NOMO-1 treated with DMSO at 0.1 percent for 48 hours (cell line): Measurements from ENCODE around the gene LDLRAD2.

ENCODE experiments used
- DNase-seq: peaks from one replicate; lab custom pipeline; 2025; ENCODE audit not compliant: unreplicated experiment; lab: John Stamatoyannopoulos, UW

Gene LDLRAD2

DNA sequence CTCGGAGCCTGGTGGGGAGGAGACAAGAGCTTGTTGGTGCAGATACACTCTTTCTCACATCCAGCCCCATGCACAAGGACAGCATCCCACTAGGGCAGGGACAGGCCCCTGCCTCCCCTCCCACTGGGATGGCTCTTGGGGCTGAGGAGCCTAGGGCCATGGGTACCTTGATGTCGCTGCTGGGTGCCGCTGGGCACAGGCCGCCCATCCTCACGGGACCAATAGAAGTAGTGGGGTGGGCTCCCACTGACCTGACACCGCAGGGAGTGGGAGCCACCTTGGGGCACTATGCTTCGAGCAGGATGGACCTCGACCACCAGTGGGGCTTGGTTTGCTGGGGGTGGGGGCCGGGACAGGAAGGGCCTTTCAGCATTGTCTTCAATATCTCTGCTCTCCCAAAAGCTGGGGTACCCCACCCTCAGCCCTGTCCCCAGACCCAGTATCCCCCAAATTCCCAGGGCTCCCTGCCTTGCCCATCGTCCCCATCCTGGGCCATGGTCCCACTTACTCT is 47.7 kb downstream of the LDLRAD2 start:
- no peak for DNase-seq

DNA sequence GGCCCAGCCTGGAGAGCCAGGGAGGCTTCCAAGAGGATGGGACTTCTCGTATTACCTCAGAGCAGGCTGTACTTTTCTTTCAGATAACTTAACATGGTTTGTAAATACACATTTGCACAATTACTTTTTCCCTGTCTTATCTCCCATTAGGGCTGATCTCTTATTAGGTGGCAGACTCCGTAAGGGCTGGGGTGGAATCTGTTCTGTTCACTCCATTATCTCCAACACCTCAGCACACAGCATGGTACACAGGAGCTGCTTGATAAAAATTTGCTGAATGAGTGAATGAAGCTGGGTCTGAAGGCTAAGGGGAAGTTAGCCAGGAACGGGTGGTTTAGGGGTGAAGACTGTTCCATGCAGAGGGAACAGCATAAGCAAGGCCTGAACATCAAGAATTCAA is 48.9 kb downstream of the LDLRAD2 start:
- no peak for DNase-seq

DNA sequence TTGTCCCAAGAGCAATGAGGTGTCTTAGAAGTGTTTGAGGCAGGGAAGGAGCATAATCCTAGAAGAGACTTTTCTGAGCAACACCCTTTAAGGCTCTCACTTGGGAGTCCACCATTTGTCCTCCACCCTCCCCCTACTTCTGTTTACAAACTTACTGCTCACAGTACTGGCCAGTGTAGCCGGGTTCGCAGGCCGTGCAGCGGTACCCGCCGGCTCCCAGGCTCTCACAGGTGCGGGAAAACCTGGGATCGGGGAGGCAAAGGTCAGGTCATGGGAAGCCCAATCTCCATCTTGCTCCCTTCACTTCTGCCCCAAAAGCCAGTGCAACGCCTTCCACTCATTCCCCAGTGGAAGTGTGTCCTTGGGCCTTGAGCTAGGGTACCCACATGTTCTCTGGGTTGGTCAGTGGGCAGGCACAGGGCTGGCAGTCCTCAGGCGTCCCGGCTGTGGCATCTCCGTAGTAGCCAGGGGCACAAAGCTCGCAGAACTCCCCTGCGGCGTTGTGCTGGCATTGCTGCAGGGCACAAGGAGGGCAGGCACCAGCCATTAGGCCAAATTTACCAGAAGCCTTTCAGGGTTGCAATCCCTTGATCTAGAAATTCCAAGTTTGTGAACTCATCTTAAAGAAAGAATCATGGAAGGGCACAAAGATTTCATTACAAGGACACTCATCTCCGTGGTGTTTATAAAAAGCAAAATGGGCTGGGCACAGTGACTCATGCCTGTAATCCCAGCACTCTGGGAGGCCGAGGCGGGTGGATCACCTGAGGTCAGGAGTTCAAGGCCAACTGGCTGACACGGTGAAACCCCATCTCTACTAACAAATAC is 49.8 kb downstream of the LDLRAD2 start:
- DNase-seq: no peak

DNA sequence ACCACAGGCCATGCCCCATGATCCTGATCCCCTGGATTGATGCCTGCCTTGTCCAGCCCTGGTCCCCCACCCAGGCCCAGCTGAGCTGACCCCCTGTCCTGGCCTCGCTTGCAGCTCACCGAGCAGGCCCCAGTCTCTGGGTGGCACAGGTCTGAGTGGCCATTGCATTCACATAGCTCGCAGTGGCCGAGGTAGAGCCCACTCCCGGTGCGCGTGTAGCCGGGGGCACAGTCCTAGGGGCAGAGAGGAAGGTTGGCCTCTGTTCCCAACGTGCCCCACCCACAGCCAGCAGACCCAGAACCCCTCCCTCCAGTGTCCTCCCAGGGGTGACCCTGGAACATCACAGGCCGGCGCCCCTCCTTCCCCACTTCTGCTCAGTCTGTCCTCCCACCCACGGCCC is 51.9 kb downstream of the LDLRAD2 start:
- DNase-seq: no peak

DNA sequence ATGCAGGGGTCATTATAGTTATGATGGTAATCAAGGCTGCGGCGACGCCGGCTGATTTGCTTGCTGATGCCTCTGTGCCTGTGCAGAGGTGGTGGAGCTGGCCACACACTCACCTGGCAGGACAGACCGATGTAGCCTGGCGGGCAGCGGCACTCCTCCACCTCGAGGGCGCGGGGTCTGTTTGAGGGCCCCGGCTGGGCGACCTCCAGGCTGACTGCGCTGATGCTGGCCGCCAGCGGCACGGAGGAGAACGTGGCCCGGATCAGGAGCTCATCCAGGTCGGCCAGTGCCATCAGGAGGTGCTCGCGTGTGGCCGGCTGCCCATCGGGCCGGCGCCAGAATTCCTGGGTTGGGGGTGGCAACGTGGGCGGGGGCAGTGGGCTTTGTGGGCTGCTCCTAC is 52.7 kb downstream of the LDLRAD2 start:
- DNase-seq: no peak

DNA sequence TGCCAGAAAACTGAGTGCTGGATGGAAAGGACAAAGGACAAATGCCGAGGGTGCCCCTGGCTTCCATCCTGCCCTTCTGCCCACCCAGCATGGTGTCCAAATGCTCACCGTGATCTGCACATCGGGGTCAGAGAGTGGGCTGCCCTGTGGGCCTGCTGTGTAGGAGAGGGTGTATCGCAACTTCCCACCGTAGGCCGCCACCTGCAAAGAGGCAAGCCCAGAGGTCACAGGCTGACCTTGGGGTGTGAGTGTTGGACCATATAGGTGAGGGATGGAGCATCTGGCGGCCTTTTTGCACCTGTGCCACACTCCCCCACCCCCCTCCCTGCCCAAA is 53.5 kb downstream of the LDLRAD2 start:
- DNase-seq: no peak

DNA sequence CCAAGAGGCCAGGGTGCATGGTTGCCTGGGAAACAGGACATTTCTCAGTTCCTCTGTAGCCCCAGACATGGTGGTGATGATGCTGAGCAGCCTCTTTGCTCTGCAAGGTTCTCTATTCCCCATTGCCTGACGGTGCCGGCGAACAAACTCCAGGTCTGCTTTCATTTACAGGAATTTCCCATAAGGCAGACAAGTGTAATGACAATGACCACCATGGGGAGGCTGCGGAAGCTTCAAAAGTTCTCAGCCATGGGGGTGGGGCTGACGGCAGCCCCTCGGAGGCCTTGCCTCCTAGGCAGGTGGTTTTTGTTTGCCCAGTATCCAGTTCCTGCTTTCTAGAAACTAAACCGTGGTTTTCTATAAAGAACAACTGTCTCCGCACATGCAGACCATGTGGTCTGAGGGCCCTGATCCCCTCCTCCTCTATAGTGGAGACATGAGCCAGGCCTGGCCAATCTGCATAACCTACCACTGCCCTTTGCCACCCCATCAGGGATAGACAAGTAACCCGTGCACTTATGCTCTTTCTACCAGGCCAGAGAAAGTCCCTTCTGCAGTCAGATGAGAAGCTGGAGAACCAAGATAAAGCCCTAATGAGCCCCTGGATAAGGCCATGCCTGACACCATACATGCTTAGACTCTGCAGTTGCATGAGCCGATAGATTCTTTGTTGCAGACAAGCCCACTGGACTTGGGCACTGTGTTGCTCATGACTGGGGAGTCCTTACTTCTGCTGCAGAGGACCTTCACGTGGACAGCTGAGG is 54.1 kb downstream of the LDLRAD2 start:
- DNase-seq: peak; percentile 49

DNA sequence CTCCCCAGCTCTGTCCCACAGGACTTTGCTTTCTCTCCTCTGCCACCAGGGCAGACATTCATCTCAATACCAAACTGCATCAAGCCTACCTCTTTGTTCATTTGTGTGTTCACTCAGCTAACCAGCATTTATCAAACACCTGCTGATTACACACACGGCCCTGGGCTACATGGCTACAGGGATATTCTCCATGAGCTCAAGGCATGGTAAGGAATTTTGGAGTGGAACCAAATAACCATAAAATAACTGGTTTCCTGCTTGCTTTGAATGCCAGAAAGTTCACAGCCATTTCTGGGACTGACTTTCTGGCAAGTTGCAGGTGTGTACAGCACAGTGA is 54.6 kb downstream of the LDLRAD2 start:
- DNase-seq: no peak

DNA sequence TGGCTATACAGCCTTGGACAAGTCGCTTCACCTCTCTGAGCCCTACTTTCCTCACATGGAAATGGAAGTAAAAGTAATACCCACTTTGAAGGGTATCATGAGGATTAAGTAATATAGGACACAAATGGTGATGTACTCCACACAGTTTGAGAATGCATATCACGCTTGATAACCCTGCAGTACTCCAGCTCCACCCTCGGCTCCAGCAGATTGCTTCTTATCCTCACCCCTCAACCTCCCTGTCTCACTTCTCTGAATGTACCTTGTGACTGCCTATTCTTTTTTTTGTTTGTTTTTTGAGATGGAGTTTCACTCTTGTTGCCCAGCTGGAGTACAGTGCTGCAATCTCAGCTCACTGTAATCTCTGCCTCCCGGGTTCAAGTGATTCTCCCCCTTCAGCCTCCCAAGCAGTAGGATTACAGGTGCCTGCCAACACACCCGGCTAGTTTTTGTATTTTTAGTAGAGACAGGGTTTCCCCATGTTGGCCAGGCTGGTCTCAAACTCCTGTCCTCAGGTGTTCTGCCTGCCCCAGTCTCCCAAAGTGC is 55.5 kb downstream of the LDLRAD2 start:
- no peak for DNase-seq

DNA sequence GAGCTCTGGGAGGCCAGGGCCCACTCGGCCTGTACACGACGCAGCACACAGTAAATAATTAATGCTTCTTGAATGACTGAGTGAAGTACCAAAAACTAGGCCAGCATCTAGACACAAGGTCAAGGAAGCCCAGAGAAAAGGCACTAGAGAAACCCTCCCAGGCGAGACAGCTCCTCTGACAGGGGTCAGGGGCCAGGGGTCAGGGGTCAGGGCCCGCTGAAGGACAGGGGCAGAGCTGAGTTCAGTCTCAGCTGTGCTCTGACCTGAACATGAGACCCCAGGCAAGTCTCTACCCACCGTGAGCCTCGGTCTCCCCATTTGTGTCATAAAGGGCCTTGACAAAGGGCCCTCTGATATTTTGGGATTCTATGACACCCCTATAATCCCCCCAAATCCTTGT is 56.4 kb downstream of the LDLRAD2 start:
- DNase-seq: no peak

DNA sequence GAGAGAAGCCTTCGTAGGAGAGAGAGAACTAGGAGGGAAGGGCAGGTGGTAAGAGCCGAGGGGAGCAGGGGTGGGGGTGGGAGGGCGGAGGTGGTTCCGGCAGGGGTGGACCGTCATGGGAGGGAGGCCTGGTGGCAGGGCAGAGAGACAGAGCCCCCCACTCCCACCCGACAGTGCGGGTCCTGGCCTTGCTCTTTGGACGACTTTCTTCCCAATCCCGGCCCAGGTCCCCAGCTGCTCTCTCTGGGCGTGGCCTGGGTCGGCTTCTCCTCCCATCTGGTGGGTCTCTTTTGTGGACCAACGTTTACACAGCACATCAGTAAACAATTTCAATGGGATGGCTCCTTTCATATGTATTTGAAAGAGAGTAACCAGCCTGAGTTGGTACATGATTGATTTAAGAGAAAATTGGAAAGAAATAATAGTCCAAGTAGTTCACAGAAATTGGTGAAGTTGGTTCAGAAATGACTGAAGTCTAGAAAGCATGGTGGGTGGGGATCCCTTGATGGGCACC is 56.9 kb downstream of the LDLRAD2 start:
- DNase-seq: no peak

DNA sequence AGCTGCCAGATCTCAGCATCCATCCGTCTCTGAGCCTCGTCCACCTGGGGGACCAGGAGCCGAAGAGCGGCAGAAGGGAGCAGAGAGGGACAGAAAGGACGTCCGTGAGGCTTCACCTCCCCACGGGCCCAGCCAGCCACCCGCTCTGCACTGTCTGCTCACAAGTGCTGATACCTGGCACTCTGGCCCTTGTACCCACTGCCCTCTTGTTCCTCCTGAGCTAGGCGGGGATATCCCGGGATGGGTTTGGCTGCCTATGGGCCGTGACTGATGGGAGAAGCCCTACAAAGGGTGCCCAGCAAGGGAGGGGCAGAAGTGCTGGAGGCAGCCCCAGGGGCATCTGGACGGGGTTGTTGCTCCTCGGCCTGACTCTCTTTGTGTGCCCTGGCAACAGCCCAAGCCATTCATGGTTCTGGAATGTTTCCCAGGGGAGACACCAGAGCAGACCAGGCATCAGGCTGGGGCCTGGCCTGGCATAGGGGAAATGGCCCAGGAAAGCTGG is 57.6 kb downstream of the LDLRAD2 start:
- no peak for DNase-seq

DNA sequence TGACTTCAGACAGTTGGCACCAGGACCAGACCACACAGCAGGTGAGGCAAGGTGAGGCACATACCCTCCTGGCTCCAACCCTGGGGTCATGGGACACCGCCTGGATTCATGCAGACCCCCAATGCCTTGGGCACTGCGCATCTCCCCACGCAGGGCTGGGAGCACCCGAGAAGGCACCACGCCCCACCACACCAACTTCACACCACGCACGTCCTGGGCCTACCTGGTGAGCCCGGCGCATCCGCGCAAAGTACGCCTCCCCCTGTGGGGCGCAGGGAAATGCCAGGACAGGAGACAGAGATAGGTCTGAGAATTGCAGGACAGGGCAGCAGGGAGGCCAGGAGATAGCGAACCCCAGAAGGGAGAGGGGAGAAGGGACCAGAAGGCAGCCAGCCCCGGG is 58.5 kb downstream of the LDLRAD2 start:
- DNase-seq: no peak

DNA sequence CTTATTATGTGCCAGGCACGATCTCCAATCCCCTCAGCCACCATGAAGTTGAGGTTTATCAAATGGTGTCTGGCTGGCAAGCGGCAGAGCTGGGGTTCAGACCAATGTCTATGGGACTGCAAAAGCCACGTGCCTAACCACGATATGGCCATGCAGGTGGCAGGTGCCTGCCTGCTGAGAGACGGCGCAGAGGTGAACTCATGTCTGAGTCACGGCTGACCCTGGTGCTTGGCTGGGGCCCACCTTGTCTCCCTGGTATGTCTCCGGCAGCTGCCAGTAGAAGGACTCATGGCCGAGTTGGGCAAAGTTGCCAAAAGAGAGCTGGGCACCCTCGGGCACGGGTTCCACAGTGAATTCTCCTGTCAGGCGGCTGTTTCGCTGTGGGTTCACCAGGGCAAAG is 59.9 kb downstream of the LDLRAD2 start:
- no peak for DNase-seq

DNA sequence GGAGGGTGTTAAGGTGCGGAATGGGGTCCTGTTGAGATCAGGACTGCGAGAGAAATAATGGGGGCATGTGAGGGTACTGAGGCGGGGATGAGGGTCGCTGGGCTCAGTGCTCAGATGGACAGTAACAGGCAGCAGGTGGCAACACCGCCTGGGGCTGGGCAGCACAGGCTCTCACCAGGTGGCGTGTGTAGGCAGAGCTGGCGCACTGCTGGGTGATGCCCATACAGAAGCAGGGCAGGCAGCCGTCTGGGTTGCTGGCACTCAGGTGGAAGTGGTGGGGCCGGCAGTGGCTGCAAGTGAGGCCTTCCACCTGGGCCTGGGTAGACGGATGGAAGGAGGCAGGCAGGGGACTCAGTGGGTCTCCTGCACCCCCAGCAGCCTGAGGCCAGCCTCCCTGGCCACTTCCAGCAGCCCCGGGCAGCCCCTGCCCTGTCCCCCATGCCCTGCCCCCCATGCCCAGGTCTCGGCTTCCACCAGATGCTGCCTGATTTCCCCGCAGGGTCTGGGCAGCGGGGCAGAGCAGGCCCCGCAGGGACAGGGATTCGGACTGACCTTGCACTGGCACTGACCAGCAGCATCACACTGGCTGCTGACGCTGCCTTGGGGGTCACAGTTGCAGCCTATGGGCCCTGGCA is 60.5 kb downstream of the LDLRAD2 start:
- DNase-seq: no peak

DNA sequence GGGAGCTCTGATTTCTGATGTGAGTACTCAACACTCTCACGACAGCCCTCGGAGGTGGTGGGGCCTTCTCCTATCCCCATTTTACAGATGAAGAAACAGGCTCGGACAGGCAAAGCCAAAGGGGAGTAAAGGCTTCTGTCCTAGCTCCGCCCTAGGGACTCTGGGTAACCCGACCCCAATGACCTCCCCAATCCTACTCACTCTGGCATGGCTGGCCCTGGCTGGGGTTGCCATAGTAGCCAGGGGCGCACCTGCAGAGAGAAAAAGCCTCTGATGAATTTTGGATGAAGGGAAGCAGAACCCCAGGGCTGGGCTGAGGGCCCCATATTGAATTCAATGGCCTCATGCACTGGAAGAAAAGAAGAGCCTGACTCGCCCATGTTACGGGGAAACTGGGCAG is 61.1 kb downstream of the LDLRAD2 start:
- no peak for DNase-seq

DNA sequence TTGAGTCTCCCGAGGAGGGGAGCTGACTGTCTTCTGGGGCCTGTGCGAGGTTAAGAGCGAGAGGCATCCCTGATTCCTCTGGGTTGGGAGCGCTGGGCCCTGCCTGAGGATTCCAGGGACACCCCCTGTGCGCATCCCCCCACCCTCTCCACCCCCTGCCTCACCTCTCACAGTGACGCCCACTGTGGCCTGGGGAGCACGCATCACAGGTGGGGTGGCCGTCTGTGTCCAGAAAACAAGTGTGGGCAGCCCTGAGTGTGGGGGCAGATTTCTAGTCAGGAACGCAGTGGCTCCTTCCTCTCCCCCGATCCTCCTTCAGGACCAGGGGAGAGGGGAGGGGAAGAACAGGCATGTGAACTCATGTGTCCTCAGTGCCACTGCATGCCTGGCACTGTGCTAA is 61.7 kb downstream of the LDLRAD2 start:
- no peak for DNase-seq

DNA sequence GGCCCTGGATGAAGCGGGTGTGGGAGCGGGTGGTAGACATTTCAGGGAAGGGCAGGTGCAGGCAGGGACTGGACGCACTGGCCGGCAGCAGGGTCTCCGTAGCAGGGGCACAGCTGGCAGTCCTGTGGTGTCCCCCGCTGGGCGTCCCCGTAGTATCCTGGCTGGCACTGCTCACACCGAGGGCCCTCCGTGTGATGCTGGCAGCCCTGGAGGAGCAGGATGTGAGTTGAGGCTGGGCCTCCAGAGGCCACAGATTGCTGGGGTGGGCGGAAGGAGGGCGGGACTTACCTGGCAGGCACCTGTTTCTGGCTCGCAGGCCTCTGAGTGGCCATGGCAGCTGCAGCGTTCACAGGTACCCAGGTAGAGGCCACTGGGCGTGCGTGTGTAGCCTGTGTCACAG is 62.3 kb downstream of the LDLRAD2 start:
- no peak for DNase-seq
